GM21381 (cell line): ENCODE results near the gene OBSCN.

ENCODE experiments used
- ATAC-seq: cut with Tn5 transposase; IDR thresholded peaks from one replicate; pipeline ENCODE4 v1.9.1; 2021; ENCODE audit warnings: mild to moderate bottlenecking, moderate library complexity; ENCODE audit not compliant: unreplicated experiment

OBSCN gene

DNA sequence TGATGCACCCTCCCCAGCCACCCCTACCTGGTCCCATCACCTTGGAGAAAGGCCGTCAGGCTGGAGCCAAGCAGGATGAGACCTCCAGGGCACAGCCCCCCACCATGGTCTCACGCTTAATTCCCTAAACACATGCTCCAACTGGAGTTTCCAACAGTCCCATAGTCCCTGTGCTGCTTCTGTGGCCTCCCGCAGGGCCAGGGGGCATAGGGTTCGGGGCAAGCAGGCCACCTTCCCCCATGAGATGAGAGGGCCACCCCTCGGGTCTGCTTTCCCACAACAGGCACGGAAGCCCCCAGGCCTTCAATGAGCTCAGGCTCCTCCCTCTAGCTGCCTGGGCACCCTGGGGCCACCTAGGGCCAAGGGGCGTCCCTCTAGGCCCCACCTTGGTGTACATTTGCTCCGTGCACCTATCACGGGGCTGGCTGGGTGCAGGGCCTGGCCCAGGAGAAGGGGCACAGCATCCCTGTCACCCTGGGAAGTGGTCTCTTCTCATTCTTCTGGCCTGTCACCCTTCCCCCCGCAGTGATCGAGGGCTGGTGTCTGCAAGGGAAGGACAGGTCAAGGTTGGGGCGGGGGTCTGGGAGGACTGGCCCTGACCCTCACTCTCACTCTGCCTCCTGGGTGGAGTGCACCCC, 156.3 kb downstream of the OBSCN start:
- no peak for ATAC-seq

- ATAC-seq: no peak
Measured at GRCh38 chr1:228364706-228365213, 156.9 kb downstream of the OBSCN start.

- no peak for ATAC-seq
Measured at GRCh38 chr1:228365271-228366061, 157.6 kb downstream of the OBSCN start.

GRCh38 chr1:228366062-228366865, 158.4 kb downstream of the OBSCN start:
- no peak for ATAC-seq

DNA sequence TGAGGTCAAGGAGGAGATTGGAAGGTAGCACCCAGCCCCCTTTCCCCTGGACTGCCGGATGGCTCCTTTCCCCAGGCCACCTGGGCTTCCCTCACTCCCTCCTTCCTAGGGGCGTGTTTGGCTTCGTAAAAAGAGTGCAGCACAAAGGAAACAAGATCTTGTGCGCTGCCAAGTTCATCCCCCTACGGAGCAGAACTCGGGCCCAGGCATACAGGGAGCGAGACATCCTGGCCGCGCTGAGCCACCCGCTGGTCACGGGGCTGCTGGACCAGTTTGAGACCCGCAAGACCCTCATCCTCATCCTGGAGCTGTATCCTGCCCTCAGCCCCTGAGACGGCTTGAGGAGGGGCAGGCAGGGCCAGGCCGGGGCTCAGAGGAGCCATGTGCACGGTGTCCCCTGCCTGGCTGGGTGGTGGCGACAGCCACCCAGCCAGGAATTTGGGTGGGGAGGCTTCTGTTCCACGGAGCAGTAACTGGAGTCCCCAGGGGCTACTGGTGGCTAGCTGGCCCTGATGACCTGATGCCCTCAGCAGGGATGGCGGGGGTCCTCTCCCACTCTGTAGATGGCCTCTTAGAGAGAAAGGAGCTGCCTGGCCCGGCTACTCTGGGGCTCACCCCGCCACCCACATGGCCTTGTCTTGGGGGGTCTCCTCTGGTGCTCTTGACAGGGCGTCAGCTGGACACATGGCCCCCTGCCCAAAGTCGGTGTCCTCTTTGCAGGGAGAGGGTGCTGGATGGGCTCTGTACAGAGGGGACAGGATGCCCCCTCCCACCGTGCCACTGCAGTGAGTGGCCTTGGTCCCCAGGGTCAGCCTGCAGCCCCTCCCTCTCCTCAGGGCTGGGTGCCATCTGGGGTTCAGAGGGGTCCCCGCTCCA, 159.3 kb downstream of the OBSCN start:
- no peak for ATAC-seq

DNA sequence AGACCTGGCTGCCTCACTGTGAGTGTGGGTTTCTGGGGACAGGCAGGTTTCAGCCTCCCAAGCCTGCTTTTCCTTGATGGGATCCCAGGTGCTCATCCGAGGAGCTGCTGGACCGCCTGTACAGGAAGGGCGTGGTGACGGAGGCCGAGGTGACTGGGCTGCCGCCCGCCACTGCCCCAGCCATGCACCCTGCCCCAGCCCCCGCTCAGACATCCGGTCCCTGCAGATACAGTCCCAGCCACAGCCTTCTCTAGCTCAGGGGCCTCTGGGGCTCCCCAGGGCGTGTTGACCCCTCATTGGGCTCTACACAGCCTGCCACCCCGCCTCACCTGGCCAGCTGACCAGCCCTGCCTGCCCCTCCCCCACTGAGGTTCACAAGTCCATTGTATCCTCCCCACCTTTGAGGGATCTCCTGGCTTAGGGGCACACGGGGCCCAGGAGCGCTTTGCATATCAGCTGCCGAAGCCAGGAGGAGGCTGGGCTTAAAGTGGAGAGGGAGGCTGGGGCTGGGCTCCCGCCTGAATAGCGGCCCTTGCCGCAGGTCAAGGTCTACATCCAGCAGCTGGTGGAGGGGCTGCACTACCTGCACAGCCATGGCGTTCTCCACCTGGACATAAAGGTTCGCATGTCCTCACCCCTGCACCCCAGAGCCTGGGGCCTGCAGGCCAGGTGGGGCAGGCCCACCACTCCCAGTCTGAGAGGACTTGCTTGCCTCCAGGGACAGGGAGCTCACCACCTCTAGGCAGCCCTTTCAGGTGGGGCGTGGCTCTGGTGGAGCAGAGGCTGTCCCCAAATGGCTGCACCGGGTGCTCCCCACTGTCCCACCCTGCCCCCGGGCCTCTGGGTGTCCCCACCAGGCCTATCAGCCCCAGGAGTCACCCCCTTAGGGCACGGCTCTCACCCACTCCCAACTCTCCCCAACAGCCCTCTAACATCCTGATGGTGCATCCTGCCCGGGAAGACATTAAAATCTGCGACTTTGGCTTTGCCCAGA, 160.3 kb downstream of the OBSCN start:
- no peak for ATAC-seq

- ATAC-seq: no peak
Measured at GRCh38 chr1:228368801-228369607, 161.2 kb downstream of the OBSCN start.

DNA sequence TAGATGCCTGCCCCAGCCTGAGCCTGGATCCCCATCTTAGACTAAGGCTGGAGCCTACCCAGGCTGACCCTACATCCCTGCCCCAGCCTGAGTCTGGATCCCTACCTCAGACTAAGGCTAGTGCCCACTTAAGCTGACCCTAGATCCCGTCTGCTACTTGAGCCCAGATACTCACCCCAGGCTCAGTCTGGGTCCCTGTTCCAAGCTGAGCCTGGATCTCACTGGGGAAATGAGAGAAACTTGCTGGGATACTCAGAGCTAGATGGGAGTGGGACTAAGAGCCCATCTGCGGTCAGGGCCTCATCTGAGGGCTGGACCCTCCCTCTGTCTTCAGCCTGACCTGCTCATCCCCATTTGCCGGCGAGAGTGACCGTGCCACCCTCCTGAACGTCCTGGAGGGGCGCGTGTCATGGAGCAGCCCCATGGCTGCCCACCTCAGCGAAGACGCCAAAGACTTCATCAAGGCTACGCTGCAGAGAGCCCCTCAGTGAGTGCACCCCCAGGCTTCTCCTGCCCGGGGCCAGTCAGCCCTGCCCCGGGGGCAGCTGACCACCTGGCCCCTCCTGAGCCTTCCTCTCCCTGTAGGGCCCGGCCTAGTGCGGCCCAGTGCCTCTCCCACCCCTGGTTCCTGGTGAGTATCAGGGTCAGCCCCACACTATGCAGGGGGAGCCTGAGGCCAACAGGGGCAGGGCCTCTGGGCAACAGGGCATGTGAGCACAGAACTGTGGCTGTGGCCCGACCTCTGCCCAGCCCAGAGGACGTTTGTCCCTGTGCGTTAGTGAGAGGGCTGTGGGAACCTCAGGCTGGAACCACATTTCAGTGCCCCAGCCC, 162.0 kb downstream of the OBSCN start:
- no peak for ATAC-seq

DNA sequence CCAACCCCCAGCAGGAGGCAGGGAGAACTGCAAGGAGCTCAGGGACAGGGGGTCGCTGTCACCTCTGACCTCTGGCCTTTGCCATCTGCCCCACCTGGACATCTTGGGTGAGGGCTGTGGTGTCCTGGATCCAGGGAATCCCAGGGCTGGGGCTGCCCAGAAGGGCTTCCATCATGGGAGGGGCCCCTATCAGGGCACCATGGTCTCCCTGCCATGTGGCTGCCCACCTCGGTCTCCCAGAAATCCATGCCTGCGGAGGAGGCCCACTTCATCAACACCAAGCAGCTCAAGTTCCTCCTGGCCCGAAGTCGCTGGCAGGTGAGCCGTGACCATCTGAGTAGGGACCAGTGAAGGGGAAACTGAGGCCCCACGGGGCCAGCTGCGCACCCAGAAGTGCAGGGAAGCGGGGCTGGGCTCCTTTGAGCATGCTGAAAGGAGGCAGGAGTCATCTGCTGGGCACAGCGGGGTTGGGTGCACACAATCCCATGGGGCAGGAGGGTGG, 162.6 kb downstream of the OBSCN start:
- no peak for ATAC-seq

GRCh38 chr1:228370941-228371740, 163.3 kb downstream of the OBSCN start:
- ATAC-seq: no peak

DNA sequence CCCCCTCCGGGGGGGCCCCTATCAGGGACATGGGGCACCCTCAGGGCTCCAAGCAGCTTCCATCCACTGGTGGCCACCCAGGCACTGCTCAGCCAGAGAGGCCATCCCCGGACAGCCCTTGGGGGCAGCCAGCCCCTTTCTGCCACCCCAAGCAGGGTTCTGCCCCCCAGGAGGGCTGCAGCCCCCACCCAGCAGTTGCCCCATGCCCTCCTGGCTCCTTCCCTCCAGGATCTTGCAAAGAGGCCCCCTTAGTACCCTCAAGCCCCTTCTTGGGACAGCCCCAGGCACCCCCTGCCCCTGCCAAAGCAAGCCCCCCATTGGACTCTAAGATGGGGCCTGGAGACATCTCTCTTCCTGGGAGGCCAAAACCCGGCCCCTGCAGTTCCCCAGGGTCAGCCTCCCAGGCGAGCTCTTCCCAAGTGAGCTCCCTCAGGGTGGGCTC, 163.9 kb downstream of the OBSCN start:
- no peak for ATAC-seq

DNA sequence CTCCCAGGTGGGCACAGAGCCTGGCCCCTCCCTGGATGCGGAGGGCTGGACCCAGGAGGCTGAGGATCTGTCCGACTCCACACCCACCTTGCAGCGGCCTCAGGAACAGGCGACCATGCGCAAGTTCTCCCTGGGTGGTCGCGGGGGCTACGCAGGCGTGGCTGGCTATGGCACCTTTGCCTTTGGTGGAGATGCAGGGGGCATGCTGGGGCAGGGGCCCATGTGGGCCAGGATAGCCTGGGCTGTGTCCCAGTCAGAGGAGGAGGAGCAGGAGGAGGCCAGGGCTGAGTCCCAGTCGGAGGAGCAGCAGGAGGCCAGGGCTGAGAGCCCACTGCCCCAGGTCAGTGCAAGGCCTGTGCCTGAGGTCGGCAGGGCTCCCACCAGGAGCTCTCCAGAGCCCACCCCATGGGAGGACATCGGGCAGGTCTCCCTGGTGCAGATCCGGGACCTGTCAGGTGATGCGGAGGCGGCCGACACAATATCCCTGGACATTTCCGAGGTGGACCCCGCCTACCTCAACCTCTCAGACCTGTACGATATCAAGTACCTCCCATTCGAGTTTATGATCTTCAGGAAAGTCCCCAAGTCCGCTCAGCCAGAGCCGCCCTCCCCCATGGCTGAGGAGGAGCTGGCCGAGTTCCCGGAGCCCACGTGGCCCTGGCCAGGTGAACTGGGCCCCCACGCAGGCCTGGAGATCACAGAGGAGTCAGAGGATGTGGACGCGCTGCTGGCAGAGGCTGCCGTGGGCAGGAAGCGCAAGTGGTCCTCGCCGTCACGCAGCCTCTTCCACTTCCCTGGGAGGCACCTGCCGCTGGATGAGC, 164.5 kb downstream of the OBSCN start:
- ATAC-seq: no peak

GRCh38 chr1:228373004-228373680, 165.3 kb downstream of the OBSCN start:
- no peak for ATAC-seq

- ATAC-seq: no peak
Measured at GRCh38 chr1:228373681-228374571, 166.1 kb downstream of the OBSCN start.
